SK-N-SH (cell line): ENCODE measurements around the gene PNKD. TPM values are rescaled to one million over a fixed set of nuclear protein-coding genes. Genes with fewer than 3 reads are reported as not detected.

Source experiments
- CTCF ChIA-PET: fragments of 300-600, 350-600 bp; formaldehyde crosslinking; extraction: SDS; loops from one replicate; lab custom pipeline; 2021; lab: Yijun Ruan, JAX
- POLR2A ChIA-PET: fragments of 350-600 bp; sonication (Branson Sonifier 250); formaldehyde crosslinking; extraction: SDS; loops from one replicate; lab custom pipeline; 2020; ENCODE audit warnings: antibody characterized with exemption, inconsistent platforms; lab: Yijun Ruan, JAX
- DNase-seq: peaks from one replicate; pipeline ENCODE4 v3.0.0; 2012
- H2AFZ ChIP-seq: fragments of 200-600 bp; sonication (generic); 2 replicates; pipeline ENCODE4 v1.8.1; 2016; ENCODE audit warnings: antibody characterized with exemption, mild to moderate bottlenecking, low read depth
- H3F3A ChIP-seq: fragments of 200-600 bp; sonication (generic); replicated peaks from 2 replicates; pipeline ENCODE3; 2016; ENCODE audit warnings: antibody characterized with exemption, mild to moderate bottlenecking; ENCODE audit not compliant: insufficient read depth
- H3K27ac ChIP-seq, 2 experiments: fragments of 200-500 bp in 1 of 2; fragments of 200-600 bp in 1 of 2; sonication (Bioruptor generic) in 1 of 2; sonication (generic), shearing (Covaris generic) in 1 of 2; 2 replicates each; pipeline versions ENCODE4 v1.5.1 to v1.6.1; 2014 to 2016; ENCODE audit warnings: low read depth in 2 of 2, inconsistent platforms in 1 of 2, low read length in 1 of 2, mild to moderate bottlenecking in 1 of 2, mixed read lengths in 1 of 2
- H3K27me3 ChIP-seq: fragments of 200-600 bp; sonication (generic), shearing (Covaris generic); 2 replicates; pipeline ENCODE4 v1.6.1; 2016; ENCODE audit warnings: mixed run types; ENCODE audit not compliant: insufficient read depth
- H3K36me3 ChIP-seq, 2 experiments: fragments of 200-500 bp in 1 of 2; fragments of 200-600 bp in 1 of 2; sonication (Bioruptor generic) in 1 of 2; sonication (generic) in 1 of 2; replicated peaks in 1 of 2; 2 replicates each; pipeline versions ENCODE3 to v1.5.1; 2014 to 2016; ENCODE audit warnings: low read length in 1 of 2, mild to moderate bottlenecking in 1 of 2; ENCODE audit not compliant: insufficient read depth in 2 of 2, control insufficient read depth in 1 of 2
- H3K4me1 ChIP-seq, 2 experiments: fragments of 200-500 bp in 1 of 2; fragments of 200-600 bp in 1 of 2; sonication (Bioruptor generic) in 1 of 2; sonication (generic), shearing (Covaris generic) in 1 of 2; 2 replicates each; pipeline versions ENCODE4 v1.5.1 to v1.6.1; 2014 to 2016; ENCODE audit warnings: low read depth in 1 of 2, low read length in 1 of 2, mixed run types in 1 of 2; ENCODE audit not compliant: insufficient read depth in 2 of 2, control insufficient read depth in 1 of 2
- H3K4me2 ChIP-seq: fragments of 200-600 bp; sonication (generic), shearing (Covaris generic); 2 replicates; pipeline ENCODE4 v1.6.1; 2017; ENCODE audit warnings: mixed run types
- H3K4me3 ChIP-seq, 2 experiments: fragments of 200-500 bp in 1 of 2; fragments of 200-600 bp in 1 of 2; sonication (Bioruptor generic) in 1 of 2; sonication (generic), shearing (Covaris generic) in 1 of 2; 2 replicates each; pipeline versions ENCODE4 v1.5.1 to v1.8.1; 2014 to 2016; ENCODE audit warnings: low read depth in 2 of 2, inconsistent platforms in 1 of 2, low read length in 1 of 2, mild to moderate bottlenecking in 1 of 2, mixed read lengths in 1 of 2, moderate library complexity in 1 of 2
- H3K79me2 ChIP-seq: fragments of 200-600 bp; sonication (generic); 2 replicates; pipeline ENCODE4 v1.8.1; 2017; ENCODE audit warnings: mild to moderate bottlenecking; ENCODE audit not compliant: insufficient read depth
- H3K9ac ChIP-seq: fragments of 200-600 bp; sonication (generic); 2 replicates; pipeline ENCODE4 v1.6.1; 2017; ENCODE audit warnings: mixed run types
- H3K9me2 ChIP-seq: fragments of 200-600 bp; sonication (generic); 2 replicates; pipeline ENCODE4 v1.6.1; 2017; ENCODE audit warnings: mixed run types
- H3K9me3 ChIP-seq: fragments of 200-600 bp; sonication (generic); 2 replicates; pipeline ENCODE4 v1.6.1; 2017; ENCODE audit warnings: mixed run types, mild to moderate bottlenecking, moderate library complexity
- H4K20me1 ChIP-seq: fragments of 200-600 bp; sonication (generic); 2 replicates; pipeline ENCODE4 v1.6.1; 2017; ENCODE audit warnings: mild to moderate bottlenecking, mixed run types; ENCODE audit not compliant: insufficient read depth
- CHD2 ChIP-seq: fragments of 150-350 bp; IDR thresholded peaks from 2 replicates; pipeline ENCODE4 v1.6.1; 2018; ENCODE audit warnings: low read length; ENCODE audit not compliant: partially characterized antibody
- ELF1 ChIP-seq: IDR thresholded peaks from 2 replicates; pipeline ENCODE4 v1.4.0; 2012
- EP300 ChIP-seq, 2 experiments: IDR thresholded peaks; 2 replicates each; pipeline versions ENCODE4 v1.4.0 to v1.6.1; 2012; ENCODE audit warnings: borderline replicate concordance in 1 of 2, low read depth in 1 of 2, low read length in 1 of 2
- EZH2phosphoT487 ChIP-seq: fragments of 200-600 bp; sonication (generic); IDR thresholded peaks from 2 replicates; pipeline ENCODE4 v1.6.1; 2017; ENCODE audit warnings: low read depth, mixed run types, mild to moderate bottlenecking, antibody characterized with exemption, moderate library complexity, borderline replicate concordance
- GABPA ChIP-seq: IDR thresholded peaks from 2 replicates; pipeline ENCODE4 v1.4.0; 2012; ENCODE audit warnings: low read depth, mild to moderate bottlenecking
- IRF3 ChIP-seq: fragments of 150-350 bp; IDR thresholded peaks from 2 replicates; pipeline ENCODE4 v1.6.1; 2016; ENCODE audit warnings: mild to moderate bottlenecking, low read depth, low read length
- JUND ChIP-seq: IDR thresholded peaks from 2 replicates; pipeline ENCODE4 v1.4.0; 2012
- MAX ChIP-seq: IDR thresholded peaks from 2 replicates; pipeline ENCODE4 v1.4.0; 2012; ENCODE audit warnings: low read depth
- MEF2A ChIP-seq: IDR thresholded peaks from 2 replicates; pipeline ENCODE4 v1.4.0; 2012; ENCODE audit warnings: low read depth, borderline replicate concordance
- MXI1 ChIP-seq: IDR thresholded peaks from 2 replicates; pipeline ENCODE4 v1.6.1; 2012; ENCODE audit warnings: mild to moderate bottlenecking, low read depth, low read length, improper control_type of control experiment
- NFIC ChIP-seq: IDR thresholded peaks from 2 replicates; pipeline ENCODE4 v1.4.0; 2012; ENCODE audit warnings: borderline replicate concordance
- NRF1 ChIP-seq: IDR thresholded peaks from 2 replicates; pipeline ENCODE4 v1.6.1; 2012; ENCODE audit warnings: low read depth, mild to moderate bottlenecking, low read length
- PBX3 ChIP-seq: IDR thresholded peaks from 2 replicates; pipeline ENCODE4; 2012
- RAD21 ChIP-seq: IDR thresholded peaks from 2 replicates; pipeline ENCODE4 v1.6.1; 2012; ENCODE audit warnings: mild to moderate bottlenecking, low read length
- RXRA ChIP-seq: IDR thresholded peaks from 2 replicates; pipeline ENCODE4 v1.4.0; 2012; ENCODE audit warnings: low read depth, mild to moderate bottlenecking, borderline replicate concordance
- TAF1 ChIP-seq: IDR thresholded peaks from 2 replicates; pipeline ENCODE4 v1.6.1; 2012; ENCODE audit warnings: low read depth, mild to moderate bottlenecking, low read length, moderate library complexity, borderline replicate concordance
- TCF12 ChIP-seq: IDR thresholded peaks from 2 replicates; pipeline ENCODE4 v1.4.0; 2012
- USF1 ChIP-seq: IDR thresholded peaks from 2 replicates; pipeline ENCODE4 v1.4.0; 2012; ENCODE audit warnings: low read depth, borderline replicate concordance
- YY1 ChIP-seq: IDR thresholded peaks from 2 replicates; pipeline ENCODE4 v1.4.0; 2012; ENCODE audit warnings: low read depth, mild to moderate bottlenecking
- ZBTB33 ChIP-seq: IDR thresholded peaks from 2 replicates; pipeline ENCODE4 v1.4.0; 2012; ENCODE audit warnings: low read depth, borderline replicate concordance
- WGBS: methylation state at CpG from one replicate; pipeline ENCODE4 v1.1.6; 2017; ENCODE audit warnings: low lambda C conversion rate; 5-methylcytosine and 5-hydroxymethylcytosine counted together
- polyA plus RNA-seq, 3 experiments: library from polyadenylated mRNA; depleted of rRNA; stranded (reverse); fragments of >200 nt; gene quantifications; 2 replicates each; pipeline ENCODE4 v1.2.3, GENCODE V29; 2012

The PNKD gene
- polyA plus RNA-seq, 1 of the 3 experiments (the other 2 are of a cell fraction), result 101 TPM

- no peak overlapping the region for H3K9ac ChIP-seq
- H2AFZ ChIP-seq, result no peak overlapping the region
- H3K9me3 ChIP-seq, result no peaks in the 10 kb centered on the region
- TF ChIP-seq JUND (no peak), TCF12 (no peak), IRF3 (no peak), EP300 (IDR thresholded peaks at IDR 0.05; ENCODE audit: borderline replicate concordance in 1 of 2, low read depth in 1 of 2, low read length in 1 of 2) (no peak), CHD2 (no peak), GABPA (no peak), NFIC (no peak), RAD21 (no peak), MXI1 (no peak), YY1 (no peak), TAF1 (no peak), ZBTB33 (no peak), MAX (no peak), EZH2phosphoT487 (no peak), USF1 (no peak), PBX3 (no peak), ELF1 (no peak), MEF2A (no peak), RXRA (no peak), NRF1 (no peak)
- ChIA-PET CTCF (interaction anchor here (0.8 kb wide), 1 partner anchor 528 kb away, joined by 3 read pairs; no protein-coding TSS in a partner anchor), POLR2A (no interaction called here)
- H3K9me2 ChIP-seq, result no peaks in the 10 kb centered on the region
- H4K20me1 ChIP-seq, result no peaks in the 10 kb centered on the region
- 100% methylated on average over 1 of the region's 1 CpG for WGBS
- H3K4me3 ChIP-seq, result no peak overlapping the region
- H3K4me1 ChIP-seq, result peaks cover 0 to 3% of the 10 kb centered on the region in 2 experiments; a peak in 1 of 4 replicates
- no peak for DNase-seq
- H3K36me3 ChIP-seq, result no peaks in the 10 kb centered on the region
- H3K4me2 ChIP-seq, result no peak overlapping the region
- H3K27ac ChIP-seq, result no peak overlapping the region
- H3K27me3 ChIP-seq, result no peaks in the 10 kb centered on the region
- no peaks in the 10 kb centered on the region for H3K79me2 ChIP-seq
- no peaks in the 10 kb centered on the region for H3F3A ChIP-seq
Observed at GRCh38 chr2:218317303-218317630, 46.9 kb downstream of the PNKD start.
